Measurements from ENCODE around the gene SFMBT1.

The SFMBT1 gene

DNA sequence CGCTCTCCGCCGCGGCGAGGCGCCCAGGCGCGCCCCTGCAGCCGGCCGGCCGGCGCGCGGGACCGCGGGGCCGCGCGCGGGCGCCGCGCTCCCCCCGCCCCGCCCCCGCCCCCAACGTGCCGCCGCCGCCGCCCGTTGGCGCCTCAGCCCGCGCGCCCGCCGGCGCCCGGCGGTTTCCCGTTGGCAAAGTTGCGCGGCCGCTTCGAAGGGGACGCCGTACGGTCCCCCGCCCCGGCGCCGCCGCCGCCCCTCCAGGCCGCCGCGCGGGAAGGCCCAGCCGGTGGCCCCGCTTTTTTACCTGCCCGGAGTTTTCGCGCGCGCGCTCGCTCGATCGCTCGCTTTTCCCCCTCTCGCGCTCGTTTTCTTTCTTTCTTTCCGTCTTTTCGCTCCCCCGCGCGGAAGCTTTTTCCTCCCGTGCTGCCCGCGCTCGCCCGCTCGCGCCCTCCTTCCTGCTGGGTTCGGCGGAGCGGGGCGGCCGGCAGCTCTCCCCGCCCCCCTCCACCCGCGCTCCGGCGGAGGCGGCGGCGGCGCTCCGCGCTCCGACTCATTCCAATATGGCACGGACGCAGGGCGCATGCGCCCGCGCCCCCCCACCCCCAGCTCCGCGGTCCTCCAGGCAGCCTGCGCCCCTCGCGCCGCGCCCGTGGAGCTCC lies at the start of gene SFMBT1:
Gene SFMBT1, minus strand, starts transcription at position 556 of the 653 bp plus-strand sequence. CDS start 76,945 bp downstream, outside the sequence.
- peak; percentile 89 for DNase-seq (ENCODE audit: low spot score)

DNA sequence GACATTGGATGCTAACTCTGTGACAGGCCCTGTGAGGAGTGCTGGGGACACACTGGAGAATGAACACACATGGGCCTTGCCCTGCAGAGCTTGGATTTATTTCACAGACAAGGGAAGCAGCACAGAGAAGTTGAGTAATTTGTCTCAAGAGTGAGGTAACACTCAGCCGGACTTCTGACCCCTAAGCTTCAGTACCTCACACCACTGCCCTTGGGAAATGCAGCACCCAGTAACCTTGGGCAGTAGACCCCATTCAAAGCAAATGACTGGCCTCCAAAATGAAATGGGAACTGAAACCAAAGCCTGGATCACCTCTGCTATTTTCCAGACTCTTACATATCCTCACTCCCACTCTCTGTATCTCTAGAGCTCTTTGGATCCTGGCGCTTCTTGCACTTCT lies 47.1 kb upstream of the SFMBT1 start:
- DNase-seq (ENCODE audit: low spot score), result no peak

DNA sequence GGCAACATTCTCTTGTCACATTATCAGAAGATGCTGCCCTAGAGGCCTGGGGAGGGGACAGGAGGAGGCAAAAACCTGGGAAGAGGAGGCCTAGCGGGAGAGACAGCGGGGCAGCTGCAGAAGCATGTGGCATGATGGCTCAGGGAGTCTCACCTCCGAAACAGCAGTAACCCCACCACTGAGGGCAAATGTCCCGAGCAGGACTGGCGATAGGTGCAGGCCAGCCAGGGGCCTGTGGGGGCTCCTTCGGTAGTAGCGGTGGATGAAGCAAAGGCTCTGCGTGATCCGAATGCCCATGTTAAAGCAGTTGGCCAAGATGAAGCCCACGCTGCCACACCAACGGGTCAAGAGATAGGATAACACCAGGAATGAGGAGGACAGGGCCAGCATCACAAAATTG lies 46.3 kb upstream of the SFMBT1 start:
- no peak for DNase-seq (ENCODE audit: low spot score)

- no peak for DNase-seq (ENCODE audit: low spot score)
Measured at GRCh38 chr3:53091011-53091410, 45.1 kb upstream of the SFMBT1 start.

- DNase-seq (ENCODE audit: low spot score), result no peak
Measured at GRCh38 chr3:53089511-53089910, 43.6 kb upstream of the SFMBT1 start.

GRCh38 chr3:53085476-53085875 lies 39.6 kb upstream of the SFMBT1 start:
- DNase-seq (ENCODE audit: low spot score), result no peak

GRCh38 chr3:53084310-53085001 lies 38.6 kb upstream of the SFMBT1 start:
- DNase-seq (ENCODE audit: low spot score), result no peak

DNA sequence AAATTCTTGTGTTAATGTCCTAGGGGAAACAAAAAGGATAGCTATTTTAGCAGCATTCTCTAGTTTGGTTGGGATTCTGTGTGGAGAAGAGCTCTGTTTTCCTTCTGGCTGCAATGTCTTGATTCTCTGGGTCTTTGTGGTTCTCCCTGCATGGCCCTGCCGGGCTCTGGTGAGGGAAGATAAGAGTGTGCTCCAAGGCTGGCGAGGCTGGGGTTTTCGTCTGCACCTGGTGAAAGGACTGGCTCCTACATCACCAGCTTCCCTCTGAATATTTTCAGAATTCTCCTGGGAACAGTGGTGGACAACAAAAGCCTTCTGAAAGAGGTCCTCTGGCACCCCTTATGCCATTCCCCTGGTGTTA lies 38.1 kb upstream of the SFMBT1 start:
- no peak for DNase-seq (ENCODE audit: low spot score)

GRCh38 chr3:53083521-53083920 lies 37.6 kb upstream of the SFMBT1 start:
- peak; percentile 66 for DNase-seq (ENCODE audit: low spot score)

- DNase-seq (ENCODE audit: low spot score), result no peak
Measured at GRCh38 chr3:53082736-53083135, 36.9 kb upstream of the SFMBT1 start.

- no peak for DNase-seq (ENCODE audit: low spot score)
Measured at GRCh38 chr3:53081318-53081717, 35.4 kb upstream of the SFMBT1 start.

- DNase-seq (ENCODE audit: low spot score), result no peak
Measured at GRCh38 chr3:53080612-53081205, 34.8 kb upstream of the SFMBT1 start.

GRCh38 chr3:53079791-53080555 lies 34.1 kb upstream of the SFMBT1 start:
- DNase-seq (ENCODE audit: low spot score), result no peak

DNA sequence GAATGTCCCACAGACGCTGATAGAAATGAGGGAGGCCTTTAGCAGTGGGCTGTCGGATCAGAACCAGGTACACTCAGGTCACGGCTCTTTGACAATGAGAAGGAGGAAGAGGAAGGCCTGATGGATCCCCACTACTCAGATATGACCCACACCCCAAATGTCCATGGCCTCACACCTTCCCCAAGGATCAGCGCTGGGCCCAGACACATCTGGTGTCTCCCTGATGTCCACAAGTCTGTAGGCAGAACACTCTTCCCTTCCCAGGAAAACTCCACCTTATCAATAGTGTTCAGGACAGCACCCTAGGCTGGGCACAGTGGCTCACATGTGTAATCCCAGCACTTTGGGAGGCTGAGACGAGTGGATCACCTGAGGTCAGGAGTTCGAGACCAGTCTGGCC lies 33.3 kb upstream of the SFMBT1 start:
- DNase-seq (ENCODE audit: low spot score), result no peak

DNA sequence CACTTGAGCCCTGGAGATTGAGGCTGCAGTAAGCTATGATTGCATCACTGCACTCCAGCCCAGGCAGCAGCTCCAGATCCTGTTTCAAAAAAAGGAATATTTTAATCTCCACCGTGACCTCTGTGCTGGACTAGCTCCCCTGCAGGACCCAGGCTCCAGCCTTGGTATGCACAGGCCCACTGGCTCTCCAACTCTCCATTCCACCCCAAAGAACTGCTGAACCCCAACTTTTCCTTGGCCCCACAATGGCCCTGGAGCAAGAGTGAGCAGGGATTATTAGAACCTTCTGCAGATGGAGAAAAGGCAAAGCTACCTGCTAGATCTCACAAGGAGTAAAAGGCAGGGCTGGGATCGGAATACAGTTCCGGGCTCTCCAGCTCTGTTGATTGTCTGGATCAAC lies 32.8 kb upstream of the SFMBT1 start:
- DNase-seq (ENCODE audit: low spot score), result no peak

- DNase-seq (ENCODE audit: low spot score), result no peak
Measured at GRCh38 chr3:53077476-53078220, 31.8 kb upstream of the SFMBT1 start.

GRCh38 chr3:53075743-53076140 lies 29.9 kb upstream of the SFMBT1 start:
- DNase-seq (ENCODE audit: low spot score), result no peak

GRCh38 chr3:53074761-53075742 lies 29.2 kb upstream of the SFMBT1 start:
- DNase-seq (ENCODE audit: low spot score), result no peak

DNA sequence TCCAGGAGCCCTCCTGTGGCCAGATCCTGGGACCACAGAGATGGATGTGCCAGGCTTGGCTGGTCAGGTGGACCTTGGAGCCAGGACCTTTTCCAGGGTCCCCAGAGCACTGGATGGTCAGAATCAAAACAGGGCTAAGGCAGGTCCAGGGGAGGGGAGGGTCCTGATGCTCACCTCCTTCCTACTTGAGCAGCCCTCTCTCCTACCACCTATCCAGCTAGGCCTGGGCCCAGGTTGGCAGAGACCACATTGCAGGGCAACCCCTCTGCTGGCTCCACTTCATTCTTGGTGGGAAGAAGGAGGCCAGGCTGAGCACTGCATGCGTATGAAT lies 28.5 kb upstream of the SFMBT1 start:
- DNase-seq (ENCODE audit: low spot score), result no peak

DNA sequence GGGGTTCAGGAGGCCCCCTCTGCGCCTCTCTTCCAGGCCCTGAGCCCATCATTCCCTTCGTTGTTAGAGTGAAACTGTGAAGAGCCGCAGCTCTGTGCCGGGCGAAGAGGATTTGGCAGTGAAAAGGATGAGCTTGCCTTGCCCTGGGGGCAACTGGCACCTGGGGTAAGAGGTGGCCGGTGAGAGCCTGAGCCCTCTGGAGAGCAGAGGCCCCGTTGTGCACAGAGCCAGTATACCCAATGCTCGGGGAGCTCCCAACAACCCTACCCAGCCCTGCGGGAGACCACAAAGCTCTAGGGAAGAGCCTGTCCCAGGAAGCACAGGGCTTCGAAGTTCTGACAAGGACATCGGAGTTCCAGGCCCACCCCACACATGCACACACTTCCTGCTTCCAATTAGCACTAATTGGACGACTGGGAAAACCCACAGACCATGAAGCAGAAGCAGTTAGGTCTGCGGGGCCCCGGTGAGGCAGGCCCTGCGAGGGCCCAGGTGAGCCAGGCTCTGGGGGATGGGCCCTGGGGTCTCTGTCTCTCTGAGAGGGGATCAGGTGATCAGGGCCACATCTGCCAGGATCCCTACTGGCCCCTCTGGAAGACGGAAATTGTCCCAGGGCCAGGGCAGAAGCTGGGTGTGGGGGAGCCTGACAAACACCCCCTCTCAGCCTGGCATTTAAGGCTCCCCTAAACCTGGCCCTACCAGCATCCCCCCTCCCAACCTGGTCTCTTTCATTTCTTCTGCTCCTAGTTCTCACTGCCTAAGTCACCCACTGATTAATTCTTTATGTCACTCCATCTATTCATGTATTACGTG lies 27.9 kb upstream of the SFMBT1 start:
- no peak for DNase-seq (ENCODE audit: low spot score)
